Choroid plexus epithelial cell (primary cell): ENCODE results near the gene SRP9.
A peak's percentile ranks its signal among the peaks of the same experiment; 100 is the strongest.
"Not testable (repeated sequence)": the region's sequence is repeated elsewhere in the genome, so short reads cannot be mapped to it uniquely, and the experiment has no call there.

Experiments used
- DNase-seq: peaks from one replicate; pipeline ENCODE4 v3.0.0-alpha.2; 2010; ENCODE audit warnings: low read depth
- H3K4me3 ChIP-seq: 2 replicates; pipeline ENCODE4 v1.5.1; 2011; ENCODE audit warnings: low read depth, mild to moderate bottlenecking, control low read depth, low read length, moderate library complexity
- CTCF ChIP-seq: conservative IDR thresholded peaks from 2 replicates; pipeline ENCODE4 v1.5.1; 2011; ENCODE audit warnings: low read depth, mild to moderate bottlenecking, control low read depth, inconsistent platforms, low read length, moderate library complexity

Gene SRP9

GRCh38 chr1:225825607-225826007 lies 48.0 kb downstream of the SRP9 start:
- DNase-seq: peak; percentile 28
- TF ChIP-seq CTCF: no peak
- H3K4me3 ChIP-seq: no peak overlapping the region

DNA sequence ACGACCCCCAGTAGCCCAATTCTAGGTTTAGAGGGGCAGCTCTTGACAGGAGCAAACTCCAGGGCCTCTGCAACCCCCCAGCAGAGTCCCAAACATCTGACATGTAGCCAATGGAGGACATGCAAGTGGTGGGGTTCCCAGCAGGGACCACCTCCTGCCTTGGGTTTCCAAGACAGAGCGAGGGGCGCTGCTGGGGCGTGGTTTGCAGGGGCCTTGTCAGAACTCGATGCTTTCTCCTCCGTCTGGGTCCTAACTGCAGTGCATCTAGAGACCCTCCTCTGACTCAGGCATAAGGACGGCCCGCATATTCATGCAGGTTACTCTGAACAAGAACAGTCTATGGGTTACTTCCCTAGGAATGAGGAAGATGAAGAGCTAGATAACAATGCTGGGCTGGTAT lies 49.5 kb downstream of the SRP9 start:
- no peak for TF ChIP-seq CTCF
- DNase-seq: no peak
- H3K4me3 ChIP-seq: no peak overlapping the region

DNA sequence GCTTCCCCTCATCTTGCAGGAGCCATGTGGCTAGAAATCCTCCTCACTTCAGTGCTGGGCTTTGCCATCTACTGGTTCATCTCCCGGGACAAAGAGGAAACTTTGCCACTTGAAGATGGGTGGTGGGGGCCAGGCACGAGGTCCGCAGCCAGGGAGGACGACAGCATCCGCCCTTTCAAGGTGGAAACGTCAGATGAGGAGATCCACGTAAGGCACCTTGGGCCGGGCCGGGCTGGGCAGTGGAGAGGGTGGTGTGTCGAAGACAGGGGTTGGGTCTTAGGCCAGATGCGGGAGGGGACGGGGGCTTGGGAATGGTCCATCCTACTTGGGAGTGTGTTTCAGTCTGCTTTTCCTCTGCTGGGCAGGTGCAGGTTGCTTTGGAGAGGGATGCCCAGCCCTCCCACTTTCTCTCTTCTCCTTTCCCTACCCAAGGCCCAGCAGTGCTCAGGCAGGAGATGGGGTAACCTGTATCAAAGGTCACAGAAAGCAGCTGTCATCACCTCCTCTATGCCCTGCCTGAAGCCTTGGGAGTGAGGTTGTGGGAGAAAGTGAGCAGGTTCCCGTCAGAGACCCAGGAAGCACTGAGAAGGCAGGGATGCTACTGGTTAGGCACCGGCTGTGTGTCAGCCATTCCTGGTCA lies 51.2 kb downstream of the SRP9 start:
- no peak for DNase-seq
- H3K4me3 ChIP-seq: no peak overlapping the region
- TF ChIP-seq CTCF: no peak

DNA sequence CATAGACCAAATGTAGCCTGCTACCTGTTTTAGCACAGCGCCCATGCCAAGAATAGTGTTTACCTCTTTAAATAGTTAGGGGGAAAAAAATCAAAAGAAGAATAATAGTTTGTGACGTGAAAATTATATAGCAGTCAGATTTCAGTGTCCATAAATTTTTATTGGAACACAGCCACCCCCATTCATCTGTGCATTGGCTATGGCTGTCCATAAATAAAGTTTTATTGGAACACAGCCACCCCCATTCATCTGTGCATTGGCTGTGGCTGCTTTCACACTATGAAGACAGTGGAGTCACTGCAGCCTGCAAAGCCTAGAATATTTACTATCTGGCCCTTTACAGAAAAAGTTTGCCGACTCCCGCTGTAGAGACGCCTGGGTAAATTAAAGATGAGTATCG lies 53.2 kb downstream of the SRP9 start:
- no peak overlapping the region for H3K4me3 ChIP-seq
- no peak for TF ChIP-seq CTCF
- no peak for DNase-seq

DNA sequence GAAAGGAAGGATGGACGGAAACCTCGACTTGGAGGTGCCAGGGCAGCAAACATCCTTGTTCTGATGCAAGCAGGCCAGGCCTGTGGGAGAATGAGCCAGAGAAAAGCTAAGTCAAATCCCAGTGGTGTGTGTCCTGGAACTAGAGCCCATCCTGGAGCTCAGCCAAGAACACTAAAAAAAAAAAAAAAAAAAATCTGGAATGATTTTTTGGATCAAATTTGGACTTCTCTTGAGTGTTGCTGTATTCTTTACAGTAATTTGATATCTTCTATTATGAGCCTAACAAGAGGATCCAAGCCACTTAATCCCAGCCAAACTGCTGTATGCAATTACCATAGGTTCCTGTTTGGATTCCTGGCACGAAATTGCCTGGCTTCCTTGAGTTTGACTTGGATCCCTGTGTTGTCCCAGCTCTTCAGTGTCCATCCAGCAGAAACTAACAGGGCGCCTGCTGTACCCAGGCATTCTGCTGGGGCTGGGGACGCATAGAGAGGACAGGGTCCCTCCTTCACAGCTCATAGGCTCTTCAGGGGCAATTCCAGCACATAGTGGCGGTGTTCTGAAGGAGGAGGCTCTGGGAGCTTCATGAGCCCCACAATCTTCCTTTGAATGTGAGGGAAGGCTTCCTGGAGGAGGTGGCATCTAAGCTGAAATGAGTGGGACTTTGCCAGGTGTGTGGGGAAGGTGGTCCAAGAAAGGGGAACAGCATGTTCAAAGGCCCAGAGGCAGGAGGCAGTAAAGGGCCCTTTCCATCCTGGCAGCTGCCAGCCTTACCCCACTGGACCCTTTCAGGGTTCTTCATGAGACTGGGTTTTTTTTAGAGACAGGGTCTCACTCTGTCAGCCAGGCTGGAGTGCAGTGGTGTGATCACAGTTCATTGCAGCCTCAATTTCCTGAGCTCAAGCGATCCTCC lies 57.0 kb downstream of the SRP9 start:
- no peak for TF ChIP-seq CTCF
- no peak overlapping the region for H3K4me3 ChIP-seq
- peak; percentile 48 for DNase-seq

GRCh38 chr1:225835856-225836255 lies 58.2 kb downstream of the SRP9 start:
- TF ChIP-seq CTCF: no peak
- H3K4me3 ChIP-seq: no peak overlapping the region
- DNase-seq: peak; percentile 58

- DNase-seq, H3K4me3 ChIP-seq: not testable (repeated sequence)
These were observed 58.7 kb downstream of the SRP9 start for GRCh38 chr1:225836296-225836695.
